A549 (cell line): Measurements from ENCODE around the gene UBE3B. TPM values are rescaled to one million over a fixed set of nuclear protein-coding genes. Genes with fewer than 3 reads are reported as not detected.
A peak's percentile ranks its signal among the peaks of the same experiment; 100 is the strongest.

Experiments
- ATAC-seq, 2 experiments: fragments of 200-7000 bp in 1 of 2; fragments of >200 bp in 1 of 2; cut with Nextera tagmentation in 1 of 2; cut with Tn5 transposase in 1 of 2; 3 replicates each; pipeline versions ENCODE4 v1.8.0 to v1.9.1; 2018 to 2020; ENCODE audit warnings: mild to moderate bottlenecking in 1 of 2, moderate library complexity in 1 of 2
- CTCF ChIA-PET: fragments of 300-600 bp; sonication (Branson Sonifier 250); formaldehyde crosslinking; extraction: SDS; loops from one replicate; lab custom pipeline; 2021; ENCODE audit warnings: antibody characterized with exemption, inconsistent platforms; lab: Yijun Ruan, JAX
- POLR2A ChIA-PET: fragments of 350-600 bp; formaldehyde crosslinking; extraction: SDS; loops from one replicate; lab custom pipeline; 2021; ENCODE audit warnings: antibody characterized with exemption, inconsistent platforms; lab: Yijun Ruan, JAX
- DNase-seq, 2 experiments: peaks; one replicate each; pipeline versions ENCODE4 v3.0.0 to v3.0.0-alpha.2; 2011 to 2016; ENCODE audit warnings: low read depth in 1 of 2, low spot score in 1 of 2
- FAIRE-seq: peaks from 2 replicates; lab custom pipeline; 2011; peaks lifted over from hg19 to GRCh38; lab: Jason Lieb, UNC
- H3K27ac ChIP-seq, 2 experiments: fragments of >200 bp; sonication (Bioruptor Twin); formaldehyde crosslinking; 3 replicates each; pipeline ENCODE4 v1.5.1; 2016 to 2017
- H3K4me1 ChIP-seq: fragments of >200 bp; sonication (Bioruptor Twin); formaldehyde crosslinking; 3 replicates; pipeline ENCODE4 v1.6.1; 2016
- H3K4me2 ChIP-seq: fragments of >200 bp; sonication (Bioruptor Twin); formaldehyde crosslinking; 3 replicates; pipeline ENCODE4 v1.6.1; 2016
- H3K4me3 ChIP-seq: fragments of >200 bp; sonication (Bioruptor Twin); formaldehyde crosslinking; 3 replicates; pipeline ENCODE4 v1.5.1; 2016
- H3K9me3 ChIP-seq: fragments of >200 bp; sonication (Bioruptor Twin); formaldehyde crosslinking; 3 replicates; pipeline ENCODE4 v1.6.1; 2016
- BHLHE40 ChIP-seq: IDR thresholded peaks from 2 replicates; pipeline ENCODE4 v1.6.1; 2012; ENCODE audit warnings: low read depth, low read length, inconsistent platforms
- CEBPB ChIP-seq, 2 experiments: fragments of >200 bp in 1 of 2; sonication (Bioruptor Twin) in 1 of 2; formaldehyde crosslinking in 1 of 2; IDR thresholded peaks; 2 replicates each; pipeline ENCODE4 v1.6.1; 2012 to 2016
- CHD2 ChIP-seq: fragments of 150-350 bp; IDR thresholded peaks from 2 replicates; pipeline ENCODE4 v1.6.1; 2014; ENCODE audit warnings: low read length; ENCODE audit not compliant: partially characterized antibody
- EHF ChIP-seq: fragments of 250-450 bp; sonication (Bioruptor Pico); IDR thresholded peaks from 2 replicates; pipeline ENCODE4 v1.5.0; 2020; ENCODE audit warnings: mild to moderate bottlenecking
- ESRRA ChIP-seq: fragments of 150-350 bp; IDR thresholded peaks from 2 replicates; pipeline ENCODE4 v1.6.1; 2014; ENCODE audit warnings: mild to moderate bottlenecking, low read length, borderline replicate concordance
- FOSL2 ChIP-seq, 2 experiments: fragments of 450-650 bp in 1 of 2; fragments of >200 bp in 1 of 2; sonication (Bioruptor Twin) in 1 of 2; formaldehyde crosslinking; IDR thresholded peaks; 2 replicates each; pipeline versions ENCODE4 v1.5.0 to v1.6.1; 2016 to 2020; ENCODE audit warnings: mild to moderate bottlenecking in 1 of 2, moderate library complexity in 1 of 2
- FOXS1 ChIP-seq: fragments of 250-450 bp; sonication (Bioruptor Pico); IDR thresholded peaks from 2 replicates; pipeline ENCODE4 v1.5.0; 2020; ENCODE audit warnings: mild to moderate bottlenecking, moderate library complexity
- HOXB13 ChIP-seq: fragments of 250-450 bp; sonication (Bioruptor Pico); IDR thresholded peaks from 2 replicates; pipeline ENCODE4 v1.5.0; 2020; ENCODE audit warnings: low read depth, mild to moderate bottlenecking, moderate library complexity
- HOXB5 ChIP-seq: fragments of 250-450 bp; sonication (Bioruptor Pico); IDR thresholded peaks from 2 replicates; pipeline ENCODE4 v1.5.0; 2020; ENCODE audit warnings: mild to moderate bottlenecking, moderate library complexity
- JUN ChIP-seq, 2 experiments: fragments of >200 bp; sonication (Bioruptor Twin); formaldehyde crosslinking; IDR thresholded peaks; 2 replicates in 1 of 2; 3 replicates in 1 of 2; pipeline ENCODE4 v1.6.1; 2016 to 2017
- PHF8 ChIP-seq: fragments of 200-600 bp; sonication (generic); IDR thresholded peaks from 2 replicates; pipeline ENCODE4 v1.6.1; 2016; ENCODE audit warnings: low read depth, mild to moderate bottlenecking, antibody characterized with exemption, moderate library complexity, borderline replicate concordance
- RCOR1 ChIP-seq: fragments of 150-350 bp; IDR thresholded peaks from 2 replicates; pipeline ENCODE4 v1.6.1; 2014; ENCODE audit warnings: antibody characterized with exemption, low read length, low read depth
- RFX5 ChIP-seq: fragments of 450-650 bp; IDR thresholded peaks from 2 replicates; pipeline ENCODE4 v1.7.1; 2014; ENCODE audit warnings: antibody characterized with exemption, mild to moderate bottlenecking, moderate library complexity
- RNF2 ChIP-seq: fragments of 200-600 bp; sonication (generic); IDR thresholded peaks from 2 replicates; pipeline ENCODE4 v1.6.1; 2016; ENCODE audit warnings: low read depth, mild to moderate bottlenecking, antibody characterized with exemption, moderate library complexity, borderline replicate concordance
- SREBF2 ChIP-seq: fragments of 450-650 bp; IDR thresholded peaks from 2 replicates; pipeline ENCODE4 v1.6.1; 2014; ENCODE audit warnings: mild to moderate bottlenecking, moderate library complexity
- TFCP2L1 ChIP-seq: fragments of 250-450 bp; sonication (Bioruptor Pico); IDR thresholded peaks from 2 replicates; pipeline ENCODE4 v1.5.0; 2021; ENCODE audit warnings: mild to moderate bottlenecking
- TP53 ChIP-seq: fragments of 250-450 bp; sonication (Bioruptor Pico); IDR thresholded peaks from 2 replicates; pipeline ENCODE4 v1.5.0; 2021; ENCODE audit warnings: mild to moderate bottlenecking, moderate library complexity
- ZSCAN20 ChIP-seq: fragments of 250-450 bp; sonication (Bioruptor Pico); IDR thresholded peaks from 2 replicates; pipeline ENCODE4 v1.8.0; 2022; ENCODE audit warnings: mild to moderate bottlenecking, moderate library complexity
- WGBS: methylation state at CpG from one replicate; pipeline ENCODE4 v1.1.6; 2017; ENCODE audit errors: missing lambda C conversion rate; 5-methylcytosine and 5-hydroxymethylcytosine counted together
- polyA plus RNA-seq, 4 experiments: library from polyadenylated mRNA; depleted of rRNA in 3 of 4; stranded (reverse); fragments of >200 nt; fragmentation: RNase III in 1 of 4; extraction: RNeasy Plus Mini Kit Qiagen cat#74134 plus additional on column Dnase treatment in 1 of 4; gene quantifications; 2 replicates in 3 of 4; 3 replicates in 1 of 4; pipeline ENCODE4 v1.2.3, GENCODE V29; 2011 to 2017
- TF ChIP-seq, protein P1 (sequence below): fragments of >200 bp; sonication (Bioruptor Twin); formaldehyde crosslinking; IDR thresholded peaks from 3 replicates; pipeline ENCODE4 v1.6.1; 2016
- TF ChIP-seq, protein P2 (sequence below): IDR thresholded peaks from 2 replicates; pipeline ENCODE4 v1.6.1; 2012
- TF ChIP-seq, protein P3 (sequence below): IDR thresholded peaks from 2 replicates; pipeline ENCODE4 v1.6.1; 2012
- TF ChIP-seq, protein P4 (sequence below): fragments of 200-600 bp; sonication (generic); IDR thresholded peaks from 2 replicates; pipeline ENCODE4 v1.6.1; 2016; ENCODE audit warnings: antibody characterized with exemption, mild to moderate bottlenecking, moderate library complexity
- TF ChIP-seq, protein P5 (sequence below): fragments of 450-650 bp; IDR thresholded peaks from 2 replicates; pipeline ENCODE4 v1.6.1; 2014; ENCODE audit warnings: antibody characterized with exemption
- TF ChIP-seq, protein P6 (sequence below): IDR thresholded peaks from 2 replicates; pipeline ENCODE4 v1.6.1; 2012; ENCODE audit warnings: low read depth, borderline replicate concordance

UBE3B gene
- polyA plus RNA-seq, 2 of the 4 experiments (the other 2 are of a cell fraction) = 14.0 to 38.0 TPM

DNA sequence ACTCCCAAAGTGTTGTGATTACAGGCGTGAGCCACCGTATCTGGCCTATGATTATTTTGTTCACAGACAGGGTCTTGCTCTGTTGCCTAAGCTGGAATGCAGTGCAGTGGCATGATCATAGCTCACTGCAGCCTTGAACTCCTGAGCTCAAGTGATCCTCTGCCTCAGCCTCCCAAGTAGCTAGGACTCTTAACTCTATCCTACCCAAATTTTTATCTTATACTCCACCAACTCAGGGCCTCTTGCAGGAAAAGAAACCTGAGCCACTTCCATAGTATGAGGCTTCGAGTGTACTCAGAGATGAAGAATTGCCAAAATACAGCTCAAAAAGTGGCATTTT lies 95.0 kb downstream of the UBE3B start:
- CTCF ChIA-PET = interaction anchor here (1.0 to 4.4 kb wide), 5 partner anchors 13 to 273 kb away, joined by 4 to 23 read pairs (median 5); no protein-coding TSS in a partner anchor
- POLR2A ChIA-PET = interaction anchor here (0.7 kb wide), 1 partner anchor 282 kb away, joined by 3 read pairs; no protein-coding TSS in a partner anchor
- FAIRE-seq (no peak), DNase-seq (no peak), ATAC-seq (no peak)
- peak overlapping the region; percentile 70 for H3K4me2 ChIP-seq
- H3K4me3 ChIP-seq = peak overlapping the region; percentile 77
- TF ChIP-seq, protein P1, sequence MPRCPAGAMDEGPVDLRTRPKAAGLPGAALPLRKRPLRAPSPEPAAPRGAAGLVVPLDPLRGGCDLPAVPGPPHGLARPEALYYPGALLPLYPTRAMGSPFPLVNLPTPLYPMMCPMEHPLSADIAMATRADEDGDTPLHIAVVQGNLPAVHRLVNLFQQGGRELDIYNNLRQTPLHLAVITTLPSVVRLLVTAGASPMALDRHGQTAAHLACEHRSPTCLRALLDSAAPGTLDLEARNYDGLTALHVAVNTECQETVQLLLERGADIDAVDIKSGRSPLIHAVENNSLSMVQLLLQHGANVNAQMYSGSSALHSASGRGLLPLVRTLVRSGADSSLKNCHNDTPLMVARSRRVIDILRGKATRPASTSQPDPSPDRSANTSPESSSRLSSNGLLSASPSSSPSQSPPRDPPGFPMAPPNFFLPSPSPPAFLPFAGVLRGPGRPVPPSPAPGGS = no peak
- H3K9me3 ChIP-seq = no peaks in the 10 kb centered on the region
- H3K27ac ChIP-seq = peak overlapping the region; percentile 82 to 83
- H3K4me1 ChIP-seq = peaks cover 11% of the 10 kb centered on the region; the same call in 1 of the 3 replicates
- 97% methylated on average over 3 of the region's 3 CpGs for WGBS

DNA sequence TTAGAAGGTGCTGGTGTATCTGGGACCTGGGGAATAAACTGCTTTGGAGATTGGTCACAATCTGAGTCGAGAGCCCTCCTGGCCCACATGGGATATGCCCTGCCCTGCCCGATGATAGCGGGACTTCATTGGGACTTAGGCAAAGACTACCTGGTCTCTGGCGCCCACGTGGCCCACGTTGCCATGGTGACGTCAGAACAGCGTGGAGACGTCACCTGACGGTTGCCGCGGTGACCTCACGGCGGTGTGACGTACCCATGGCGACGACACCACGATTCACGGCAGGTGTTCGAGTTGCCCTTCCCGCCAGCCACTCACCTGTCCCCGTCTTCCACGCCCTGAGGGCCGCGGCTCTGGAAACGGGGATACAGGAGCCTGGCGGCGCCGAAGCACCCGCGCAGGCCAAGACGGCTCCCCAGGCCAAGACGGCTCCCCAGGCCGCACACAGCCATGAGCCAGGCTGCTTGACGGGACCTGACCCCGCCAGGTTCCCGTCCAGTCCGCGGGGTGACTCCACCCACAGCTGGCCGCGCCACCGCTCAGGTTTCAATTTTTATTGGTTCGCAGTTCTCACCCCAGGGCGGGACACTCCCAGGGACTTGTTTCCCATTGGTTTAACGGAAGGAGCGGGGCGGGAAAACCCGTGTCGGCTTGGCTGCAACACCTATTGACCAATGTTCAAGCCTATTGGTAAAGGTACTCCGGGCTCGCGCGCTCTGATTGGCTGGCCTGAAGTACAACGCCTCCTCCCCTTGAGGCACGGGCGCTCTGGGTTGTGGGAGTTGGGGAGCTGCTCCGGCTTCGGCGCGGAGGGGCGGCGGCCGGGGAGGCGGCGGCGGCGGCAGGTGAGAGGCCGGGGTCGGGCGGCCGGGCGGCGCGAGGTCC lies 95.8 kb downstream of the UBE3B start, which contains the start of the genes MMAB and MVK:
Gene MMAB (minus strand): TSS at position 476 of the 885 bp plus-strand sequence. CDS start 24 bp downstream, at position 452.
Gene MVK (plus strand): TSS at position 766 of the 885 bp plus-strand sequence. CDS start 1,029 bp downstream, outside the sequence.
- Histone ChIP-seq H3K4me2 (peak within 1 kb of the TSS; percentile 95), H3K4me1 (peaks cover 11% of the 10 kb centered on the region; the same call in 1 of the 3 replicates), H3K4me3 (peak within 1 kb of the TSS; percentile 77), H3K9me3 (no peaks in the 10 kb centered on the region), H3K27ac (peak within 1 kb of the TSS; percentile 83 to 87)
- FAIRE-seq (no peak), ATAC-seq (peak; percentile 97 to 99), DNase-seq (peak; percentile 99 to 100)
- ChIA-PET CTCF (interaction anchor here (0.6 to 4.4 kb wide), 9 partner anchors 8 to 1214 kb away, joined by 3 to 23 read pairs (median 4); no protein-coding TSS in a partner anchor), POLR2A (interaction anchor here (0.7 to 1.5 kb wide), 7 partner anchors 8 to 281 kb away, joined by 3 to 5 read pairs (median 3); no protein-coding TSS in a partner anchor)
- WGBS = 4% methylated on average over 49 of the region's 74 CpGs
- TF ChIP-seq RNF2 (no peak), RCOR1 (no peak), CHD2 (no peak), EHF (CRISPR knock-in tag) (peak; percentile 70; the same call in 1 of the 2 replicates), HOXB13 (CRISPR knock-in tag) (peak; percentile 39; the same call in 1 of the 2 replicates), HOXB5 (CRISPR knock-in tag) (peak; percentile 65; the same call in 1 of the 2 replicates), TP53 (peak; percentile 71; the same call in 1 of the 2 replicates), PHF8 (peak; percentile 91), CEBPB (IDR thresholded peaks at IDR 0.05) (peak in 1 of 2 experiments; percentile 28; a peak in 1 of 4 replicates), JUN (IDR thresholded peaks at IDR 0.05) (peak in 1 of 2 experiments; percentile 66; a peak in 3 of 5 replicates), ESRRA (0 out of 2 replicates have a peak, but pooled peaks have one; percentile 36), RFX5 (peak; percentile 64), TFCP2L1 (CRISPR knock-in tag) (peak; percentile 82; the same call in 1 of the 2 replicates), BHLHE40 (no peak), FOXS1 (peak; percentile 29; the same call in 1 of the 2 replicates), SREBF2 (no peak), ZSCAN20 (CRISPR knock-in tag) (no peak), FOSL2 (IDR thresholded peaks at IDR 0.05) (no peak), FOSL2 (CRISPR knock-in tag; IDR thresholded peaks at IDR 0.05) (peak; percentile 58)
- TF ChIP-seq, protein P1 = 0 out of 3 replicates have a peak, but pooled peaks have one; percentile 29
- TF ChIP-seq, protein P2, sequence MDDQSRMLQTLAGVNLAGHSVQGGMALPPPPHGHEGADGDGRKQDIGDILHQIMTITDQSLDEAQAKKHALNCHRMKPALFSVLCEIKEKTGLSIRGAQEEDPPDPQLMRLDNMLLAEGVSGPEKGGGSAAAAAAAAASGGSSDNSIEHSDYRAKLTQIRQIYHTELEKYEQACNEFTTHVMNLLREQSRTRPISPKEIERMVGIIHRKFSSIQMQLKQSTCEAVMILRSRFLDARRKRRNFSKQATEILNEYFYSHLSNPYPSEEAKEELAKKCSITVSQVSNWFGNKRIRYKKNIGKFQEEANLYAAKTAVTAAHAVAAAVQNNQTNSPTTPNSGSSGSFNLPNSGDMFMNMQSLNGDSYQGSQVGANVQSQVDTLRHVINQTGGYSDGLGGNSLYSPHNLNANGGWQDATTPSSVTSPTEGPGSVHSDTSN = peak; percentile 17; the same call in 1 of the 2 replicates
- TF ChIP-seq, protein P3, sequence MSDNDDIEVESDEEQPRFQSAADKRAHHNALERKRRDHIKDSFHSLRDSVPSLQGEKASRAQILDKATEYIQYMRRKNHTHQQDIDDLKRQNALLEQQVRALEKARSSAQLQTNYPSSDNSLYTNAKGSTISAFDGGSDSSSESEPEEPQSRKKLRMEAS = peak; percentile 99
- TF ChIP-seq, protein P4, sequence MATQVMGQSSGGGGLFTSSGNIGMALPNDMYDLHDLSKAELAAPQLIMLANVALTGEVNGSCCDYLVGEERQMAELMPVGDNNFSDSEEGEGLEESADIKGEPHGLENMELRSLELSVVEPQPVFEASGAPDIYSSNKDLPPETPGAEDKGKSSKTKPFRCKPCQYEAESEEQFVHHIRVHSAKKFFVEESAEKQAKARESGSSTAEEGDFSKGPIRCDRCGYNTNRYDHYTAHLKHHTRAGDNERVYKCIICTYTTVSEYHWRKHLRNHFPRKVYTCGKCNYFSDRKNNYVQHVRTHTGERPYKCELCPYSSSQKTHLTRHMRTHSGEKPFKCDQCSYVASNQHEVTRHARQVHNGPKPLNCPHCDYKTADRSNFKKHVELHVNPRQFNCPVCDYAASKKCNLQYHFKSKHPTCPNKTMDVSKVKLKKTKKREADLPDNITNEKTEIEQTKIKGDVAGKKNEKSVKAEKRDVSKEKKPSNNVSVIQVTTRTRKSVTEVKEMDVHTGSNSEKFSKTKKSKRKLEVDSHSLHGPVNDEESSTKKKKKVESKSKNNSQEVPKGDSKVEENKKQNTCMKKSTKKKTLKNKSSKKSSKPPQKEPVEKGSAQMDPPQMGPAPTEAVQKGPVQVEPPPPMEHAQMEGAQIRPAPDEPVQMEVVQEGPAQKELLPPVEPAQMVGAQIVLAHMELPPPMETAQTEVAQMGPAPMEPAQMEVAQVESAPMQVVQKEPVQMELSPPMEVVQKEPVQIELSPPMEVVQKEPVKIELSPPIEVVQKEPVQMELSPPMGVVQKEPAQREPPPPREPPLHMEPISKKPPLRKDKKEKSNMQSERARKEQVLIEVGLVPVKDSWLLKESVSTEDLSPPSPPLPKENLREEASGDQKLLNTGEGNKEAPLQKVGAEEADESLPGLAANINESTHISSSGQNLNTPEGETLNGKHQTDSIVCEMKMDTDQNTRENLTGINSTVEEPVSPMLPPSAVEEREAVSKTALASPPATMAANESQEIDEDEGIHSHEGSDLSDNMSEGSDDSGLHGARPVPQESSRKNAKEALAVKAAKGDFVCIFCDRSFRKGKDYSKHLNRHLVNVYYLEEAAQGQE = peak; percentile 33; the same call in 1 of the 2 replicates
- TF ChIP-seq, protein P5, sequence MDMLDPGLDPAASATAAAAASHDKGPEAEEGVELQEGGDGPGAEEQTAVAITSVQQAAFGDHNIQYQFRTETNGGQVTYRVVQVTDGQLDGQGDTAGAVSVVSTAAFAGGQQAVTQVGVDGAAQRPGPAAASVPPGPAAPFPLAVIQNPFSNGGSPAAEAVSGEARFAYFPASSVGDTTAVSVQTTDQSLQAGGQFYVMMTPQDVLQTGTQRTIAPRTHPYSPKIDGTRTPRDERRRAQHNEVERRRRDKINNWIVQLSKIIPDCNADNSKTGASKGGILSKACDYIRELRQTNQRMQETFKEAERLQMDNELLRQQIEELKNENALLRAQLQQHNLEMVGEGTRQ = peak; percentile 93
- TF ChIP-seq, protein P6, sequence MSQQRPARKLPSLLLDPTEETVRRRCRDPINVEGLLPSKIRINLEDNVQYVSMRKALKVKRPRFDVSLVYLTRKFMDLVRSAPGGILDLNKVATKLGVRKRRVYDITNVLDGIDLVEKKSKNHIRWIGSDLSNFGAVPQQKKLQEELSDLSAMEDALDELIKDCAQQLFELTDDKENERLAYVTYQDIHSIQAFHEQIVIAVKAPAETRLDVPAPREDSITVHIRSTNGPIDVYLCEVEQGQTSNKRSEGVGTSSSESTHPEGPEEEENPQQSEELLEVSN = peak; percentile 94
